Keratinocyte (primary cell): ENCODE data around the gene ITSN1. TPM values are rescaled to one million over a fixed set of nuclear protein-coding genes. Genes with fewer than 3 reads are reported as not detected.
A peak's percentile ranks its signal among the peaks of the same experiment; 100 is the strongest.

ENCODE experiments used
- DNase-seq: peaks from one replicate; pipeline ENCODE4 v3.0.0-alpha.2; 2011; ENCODE audit warnings: low read depth, missing footprints, low spot score
- FAIRE-seq: peaks from 2 replicates; lab custom pipeline; 2011; peaks lifted over from hg19 to GRCh38; lab: Jason Lieb, UNC
- H2AFZ ChIP-seq: 2 replicates; pipeline ENCODE4 v1.6.0; 2012; ENCODE audit warnings: low read length, control low read depth, inconsistent platforms; ENCODE audit not compliant: control insufficient read depth
- H3K27ac ChIP-seq: 2 replicates; pipeline ENCODE4 v1.5.1; 2011; ENCODE audit warnings: low read length; ENCODE audit not compliant: control insufficient read depth, insufficient read depth
- H3K27me3 ChIP-seq: 3 replicates; pipeline ENCODE4 v1.6.0; 2011; ENCODE audit warnings: low read length; ENCODE audit not compliant: control insufficient read depth, insufficient read depth; ENCODE audit errors: extremely low read depth
- H3K36me3 ChIP-seq, 2 experiments: 2 replicates in 1 of 2; 3 replicates in 1 of 2; pipeline ENCODE4 v1.5.1; 2011; ENCODE audit warnings: low read length in 2 of 2, mild to moderate bottlenecking in 1 of 2; ENCODE audit not compliant: control insufficient read depth in 2 of 2, insufficient read depth in 2 of 2; ENCODE audit errors: extremely low read depth in 1 of 2
- H3K4me1 ChIP-seq: 3 replicates; pipeline ENCODE4 v1.5.1; 2011; ENCODE audit warnings: low read length; ENCODE audit not compliant: control insufficient read depth, insufficient read depth; ENCODE audit errors: extremely low read depth
- H3K4me2 ChIP-seq: 3 replicates; pipeline ENCODE4 v1.6.0; 2011; ENCODE audit warnings: low read depth, low read length; ENCODE audit not compliant: control insufficient read depth, insufficient read depth; ENCODE audit errors: extremely low read depth
- H3K4me3 ChIP-seq, 3 experiments: fragments of 200-600 bp in 1 of 3; sonication (generic) in 1 of 3; 2 replicates in 2 of 3; 3 replicates in 1 of 3; pipeline ENCODE4 v1.5.1; 2011 to 2016; ENCODE audit warnings: low read length in 3 of 3, mild to moderate bottlenecking in 3 of 3, control low read depth in 2 of 3, inconsistent platforms in 1 of 3, low read depth in 1 of 3, mixed read lengths in 1 of 3, mixed run types in 1 of 3, moderate library complexity in 1 of 3; ENCODE audit not compliant: control insufficient read depth in 2 of 3, insufficient read depth in 2 of 3; ENCODE audit errors: extremely low read depth in 1 of 3
- H3K79me2 ChIP-seq: 2 replicates; pipeline ENCODE4 v1.6.0; 2012; ENCODE audit warnings: low read length; ENCODE audit not compliant: control insufficient read depth, insufficient read depth
- H3K9ac ChIP-seq: 3 replicates; pipeline ENCODE4 v1.6.0; 2011; ENCODE audit warnings: low read length; ENCODE audit not compliant: control insufficient read depth, insufficient read depth; ENCODE audit errors: extremely low read depth
- H3K9me1 ChIP-seq: 3 replicates; pipeline ENCODE4 v1.6.0; 2011; ENCODE audit warnings: low read length; ENCODE audit not compliant: control insufficient read depth, insufficient read depth; ENCODE audit errors: extremely low read depth
- H3K9me3 ChIP-seq: 2 replicates; pipeline ENCODE4 v1.5.1; 2012; ENCODE audit warnings: low read depth, low read length; ENCODE audit not compliant: control insufficient read depth
- H4K20me1 ChIP-seq: 3 replicates; pipeline ENCODE4 v1.6.0; 2011; ENCODE audit warnings: low read length; ENCODE audit not compliant: control insufficient read depth, insufficient read depth; ENCODE audit errors: extremely low read depth
- EZH2 ChIP-seq: IDR thresholded peaks from one replicate; pipeline ENCODE4 v1.6.1; 2012; ENCODE audit warnings: inconsistent platforms, mild to moderate bottlenecking, low read length, moderate library complexity
- dilution Hi-C: fragments of 300-500 bp; cut with MboI; formaldehyde crosslinking; loops from one replicate; pipeline ENCODE4 v1.7.0; 2020; ENCODE audit warnings: low sequenced_read_pairs; ENCODE audit not compliant: extremely low pct_ligation_motif_present
- polyA plus RNA-seq, 5 experiments: library from polyadenylated mRNA; depleted of rRNA in 3 of 5; stranded (reverse) in 3 of 5; stranded (forward) in 1 of 5; unstranded in 1 of 5; fragments of >200 nt; gene quantifications; 1 replicate in 1 of 5; 2 replicates in 3 of 5; 3 replicates in 1 of 5; pipeline versions ENCODE4 v1.2.1 to v1.2.3, GENCODE V29; 2011 to 2012; ENCODE audit warnings: missing spikeins in 2 of 5, low read depth in 1 of 5, low replicate concordance in 1 of 5
- TF ChIP-seq, protein P1 (sequence below), 3 experiments: IDR thresholded peaks in 1 of 3; conservative IDR thresholded peaks in 1 of 3; optimal IDR thresholded peaks in 1 of 3; 2 replicates in 2 of 3; 3 replicates in 1 of 3; pipeline versions ENCODE3 to v1.5.1; 2011; ENCODE audit warnings: low read length in 3 of 3, mild to moderate bottlenecking in 3 of 3, moderate library complexity in 2 of 3, control low read depth in 1 of 3, inconsistent platforms in 1 of 3; ENCODE audit not compliant: insufficient read depth in 2 of 3; ENCODE audit errors: extremely low read depth in 1 of 3

Gene ITSN1
- polyA plus RNA-seq, 1 donor (not counting 4 experiments of a cell fraction or from before 2014, with no cell fraction given): 34.3 TPM

DNA sequence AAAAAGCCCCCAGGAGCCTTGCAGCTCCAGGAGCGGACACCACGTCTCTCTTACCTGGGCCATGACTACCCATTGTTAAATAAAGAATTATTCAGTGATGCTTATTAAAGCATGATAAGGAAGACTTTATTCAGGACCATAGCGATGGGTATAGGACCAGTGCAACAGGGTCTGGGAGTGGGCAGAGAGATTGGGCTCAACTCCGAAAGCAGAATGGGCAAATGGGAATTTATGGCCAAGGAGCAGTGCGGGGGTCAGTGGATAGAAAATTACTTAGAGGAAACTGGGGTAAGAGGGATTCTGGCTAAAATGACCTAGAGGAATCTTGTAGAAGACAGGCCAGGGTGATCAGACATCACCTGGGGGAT, 273.9 kb downstream of the ITSN1 start:
- no peaks in the 10 kb centered on the region for H3K9me1 ChIP-seq
- H3K9ac ChIP-seq: peak overlapping the region; percentile 98
- no peak for FAIRE-seq
- H3K4me1 ChIP-seq: peaks cover 14% of the 10 kb centered on the region
- peak overlapping the region; percentile 91 for H2AFZ ChIP-seq
- H3K9me3 ChIP-seq: no peaks in the 10 kb centered on the region
- peak overlapping the region; percentile 89 for H3K4me2 ChIP-seq
- H3K79me2 ChIP-seq: peaks cover 26% of the 10 kb centered on the region
- dilution Hi-C loops: no loop called here
- no peaks in the 10 kb centered on the region for H4K20me1 ChIP-seq
- no peaks in the 10 kb centered on the region for H3K27me3 ChIP-seq
- no peak for DNase-seq
- H3K36me3 ChIP-seq: peaks cover 1 to 9% of the 10 kb centered on the region in 2 experiments
- peak overlapping the region; percentile 91 for H3K27ac ChIP-seq
- H3K4me3 ChIP-seq: peak overlapping the region; percentile 85 to 98 (median 97)
- TF ChIP-seq, protein P1, sequence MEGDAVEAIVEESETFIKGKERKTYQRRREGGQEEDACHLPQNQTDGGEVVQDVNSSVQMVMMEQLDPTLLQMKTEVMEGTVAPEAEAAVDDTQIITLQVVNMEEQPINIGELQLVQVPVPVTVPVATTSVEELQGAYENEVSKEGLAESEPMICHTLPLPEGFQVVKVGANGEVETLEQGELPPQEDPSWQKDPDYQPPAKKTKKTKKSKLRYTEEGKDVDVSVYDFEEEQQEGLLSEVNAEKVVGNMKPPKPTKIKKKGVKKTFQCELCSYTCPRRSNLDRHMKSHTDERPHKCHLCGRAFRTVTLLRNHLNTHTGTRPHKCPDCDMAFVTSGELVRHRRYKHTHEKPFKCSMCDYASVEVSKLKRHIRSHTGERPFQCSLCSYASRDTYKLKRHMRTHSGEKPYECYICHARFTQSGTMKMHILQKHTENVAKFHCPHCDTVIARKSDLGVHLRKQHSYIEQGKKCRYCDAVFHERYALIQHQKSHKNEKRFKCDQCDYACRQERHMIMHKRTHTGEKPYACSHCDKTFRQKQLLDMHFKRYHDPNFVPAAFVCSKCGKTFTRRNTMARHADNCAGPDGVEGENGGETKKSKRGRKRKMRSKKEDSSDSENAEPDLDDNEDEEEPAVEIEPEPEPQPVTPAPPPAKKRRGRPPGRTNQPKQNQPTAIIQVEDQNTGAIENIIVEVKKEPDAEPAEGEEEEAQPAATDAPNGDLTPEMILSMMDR (optimal IDR thresholded peaks at IDR 0.05 in 1 of 3, IDR thresholded peaks at IDR 0.05 in 1 of 3, conservative IDR thresholded peaks at IDR 0.05 in 1 of 3; ENCODE audit: extremely low read depth in 1 of 3, insufficient read depth in 2 of 3, low read length in 3 of 3): no peak
- TF ChIP-seq EZH2: no peak

GRCh38 chr21:33917421-33917820, 275.1 kb downstream of the ITSN1 start:
- DNase-seq (no peak), FAIRE-seq (no peak)
- TF ChIP-seq, protein P1 (optimal IDR thresholded peaks at IDR 0.05 in 1 of 3, IDR thresholded peaks at IDR 0.05 in 1 of 3, conservative IDR thresholded peaks at IDR 0.05 in 1 of 3; ENCODE audit: extremely low read depth in 1 of 3, insufficient read depth in 2 of 3, low read length in 3 of 3): no peak
- TF ChIP-seq EZH2: no peak
- Histone ChIP-seq H4K20me1 (no peaks in the 10 kb centered on the region), H3K27ac (no peak overlapping the region), H3K4me1 (peaks cover 14% of the 10 kb centered on the region), H3K36me3 (peaks cover 1 to 6% of the 10 kb centered on the region in 2 experiments), H3K9me3 (no peaks in the 10 kb centered on the region), H3K27me3 (no peaks in the 10 kb centered on the region), H3K9me1 (no peaks in the 10 kb centered on the region), H3K4me2 (no peak overlapping the region), H3K4me3 (no peak overlapping the region), H2AFZ (no peak overlapping the region), H3K9ac (no peak overlapping the region), H3K79me2 (peaks cover 26% of the 10 kb centered on the region)
- dilution Hi-C loops: no loop called here
